Esophagus squamous epithelium (tissue), 5 donors: ENCODE results near the gene BCL6. TPM values are rescaled to one million over a fixed set of nuclear protein-coding genes. Genes with fewer than 3 reads are reported as not detected.

Experiments
- DNase-seq: peaks from one replicate; lab custom pipeline; 2025; lab: John Stamatoyannopoulos, UW
- H3K27ac ChIP-seq, 4 donors: fragments of 200-600 bp; sonication (generic); one replicate each; pipeline ENCODE4 v1.5.1; 2016 to 2019; ENCODE audit warnings: mild to moderate bottlenecking in 1 of 4
- H3K27me3 ChIP-seq, 4 donors: fragments of 200-600 bp; sonication (generic); 1 replicate in 3 of 4; 2 replicates in 1 of 4; pipeline versions ENCODE4 v1.5.1 to v1.6.0; 2017 to 2021; ENCODE audit warnings: antibody characterized with exemption in 1 of 4
- H3K36me3 ChIP-seq, 3 donors: fragments of 200-600 bp; sonication (generic); one replicate each; pipeline ENCODE4 v1.5.1; 2016 to 2019
- H3K4me1 ChIP-seq, 3 donors: fragments of 200-600 bp; sonication (generic); one replicate each; pipeline ENCODE4 v1.5.1; 2017 to 2019
- H3K4me3 ChIP-seq, 4 donors: fragments of 200-600 bp; sonication (generic); 1 replicate in 3 of 4; 2 replicates in 1 of 4; pipeline ENCODE4 v1.5.1; 2016 to 2019; ENCODE audit warnings: mild to moderate bottlenecking in 2 of 4, moderate library complexity in 1 of 4
- H3K9me3 ChIP-seq, 3 donors: fragments of 200-600 bp; sonication (generic); one replicate each; pipeline ENCODE4 v1.5.1; 2016 to 2019
- POLR2A ChIP-seq, 4 donors: fragments of 450-650 bp; IDR thresholded peaks; one replicate each; pipeline ENCODE4 v1.6.1; 2017; ENCODE audit warnings: antibody characterized with exemption in 4 of 4, mild to moderate bottlenecking in 4 of 4, moderate library complexity in 3 of 4
- WGBS, 2 donors: methylation state at CpG; one replicate each; pipeline ENCODE4 v1.1.5; 2018; 5-methylcytosine and 5-hydroxymethylcytosine counted together
- intact Hi-C: fragments of 100-400 bp; cut with DNase I; formaldehyde crosslinking; loops from one replicate; pipeline ENCODE4 v1.15.0; 2022
- total RNA-seq, 4 donors: library from RNA; depleted of rRNA; stranded (reverse); fragments of >200 nt; gene quantifications; one replicate each; pipeline ENCODE4 v1.1.0, GENCODE V29; 2016
- TF ChIP-seq, protein P1 (sequence below), 6 experiments: fragments of 450-650 bp in 4 of 6; fragments of 200-600 bp in 2 of 6; sonication (generic) in 2 of 6; IDR thresholded peaks; one replicate each; pipeline ENCODE4 v1.5.1; 2016 to 2019; ENCODE audit warnings: antibody characterized with exemption in 6 of 6, mild to moderate bottlenecking in 4 of 6, moderate library complexity in 4 of 6
- donor health status: DM: yes; HTN: yes; CAD: no.

BCL6 gene
- total RNA-seq, 4 donors from 2014 or later: 30.8 to 94.4 (median 42.6) TPM

DNA sequence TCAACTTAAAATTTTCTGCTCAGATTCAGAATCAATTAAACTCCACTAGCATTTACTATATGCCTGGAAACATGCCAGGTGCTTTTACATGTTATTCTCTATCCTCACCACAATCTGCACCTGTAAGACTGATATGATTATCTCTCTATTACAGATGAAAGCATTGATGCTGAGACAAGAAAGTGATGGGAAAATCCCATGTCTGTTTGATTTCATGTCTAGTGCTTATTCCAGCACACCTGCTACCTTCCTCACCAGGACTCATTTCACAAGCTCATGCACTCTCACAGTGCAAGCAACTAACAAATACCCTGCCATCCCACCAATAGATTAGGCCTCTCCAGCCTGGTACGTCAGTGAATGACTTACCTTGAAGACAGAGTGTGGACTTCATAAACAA is 25.0 kb upstream of the BCL6 start:
- no peak for DNase-seq
- H3K27ac ChIP-seq: peak overlapping the region in 1 of 4 donors; percentile 11
- H3K4me3 ChIP-seq: no peak overlapping the region
- 36 to 100% methylated on average over 1 of the region's 1 CpG for WGBS, 2 donors
- H3K4me1 ChIP-seq: peaks cover 5 to 65% (median 8%) of the 10 kb centered on the region in 3 donors
- no peaks in the 10 kb centered on the region for H3K9me3 ChIP-seq
- no peaks in the 10 kb centered on the region for H3K36me3 ChIP-seq
- TF ChIP-seq, protein P1, sequence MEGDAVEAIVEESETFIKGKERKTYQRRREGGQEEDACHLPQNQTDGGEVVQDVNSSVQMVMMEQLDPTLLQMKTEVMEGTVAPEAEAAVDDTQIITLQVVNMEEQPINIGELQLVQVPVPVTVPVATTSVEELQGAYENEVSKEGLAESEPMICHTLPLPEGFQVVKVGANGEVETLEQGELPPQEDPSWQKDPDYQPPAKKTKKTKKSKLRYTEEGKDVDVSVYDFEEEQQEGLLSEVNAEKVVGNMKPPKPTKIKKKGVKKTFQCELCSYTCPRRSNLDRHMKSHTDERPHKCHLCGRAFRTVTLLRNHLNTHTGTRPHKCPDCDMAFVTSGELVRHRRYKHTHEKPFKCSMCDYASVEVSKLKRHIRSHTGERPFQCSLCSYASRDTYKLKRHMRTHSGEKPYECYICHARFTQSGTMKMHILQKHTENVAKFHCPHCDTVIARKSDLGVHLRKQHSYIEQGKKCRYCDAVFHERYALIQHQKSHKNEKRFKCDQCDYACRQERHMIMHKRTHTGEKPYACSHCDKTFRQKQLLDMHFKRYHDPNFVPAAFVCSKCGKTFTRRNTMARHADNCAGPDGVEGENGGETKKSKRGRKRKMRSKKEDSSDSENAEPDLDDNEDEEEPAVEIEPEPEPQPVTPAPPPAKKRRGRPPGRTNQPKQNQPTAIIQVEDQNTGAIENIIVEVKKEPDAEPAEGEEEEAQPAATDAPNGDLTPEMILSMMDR (IDR thresholded peaks at IDR 0.05): no peak
- TF ChIP-seq POLR2A (IDR thresholded peaks at IDR 0.05): no peak
- H3K27me3 ChIP-seq: no peaks in the 10 kb centered on the region
- intact Hi-C loops: no loop called here

- intact Hi-C loops: no loop called here
- WGBS, 2 donors: 4 to 20% methylated on average over 2 of the region's 2 CpGs
- H3K27ac ChIP-seq: no peak overlapping the region
These were observed 24.5 kb upstream of the BCL6 start for GRCh38 chr3:187769771-187770170.

GRCh38 chr3:187767266-187768012 is 22.2 kb upstream of the BCL6 start:
- no peak overlapping the region for H3K27ac ChIP-seq
- DNase-seq: no peak
- TF ChIP-seq, protein P1 (IDR thresholded peaks at IDR 0.05): no peak
- TF ChIP-seq POLR2A (IDR thresholded peaks at IDR 0.05): no peak
- no peaks in the 10 kb centered on the region for H3K9me3 ChIP-seq
- H3K36me3 ChIP-seq: no peaks in the 10 kb centered on the region
- H3K4me3 ChIP-seq: no peak overlapping the region
- H3K4me1 ChIP-seq: peaks cover 0 to 61% (median 17%) of the 10 kb centered on the region in 3 donors
- 32 to 54% methylated on average over 3 of the region's 3 CpGs for WGBS, 2 donors
- H3K27me3 ChIP-seq: no peaks in the 10 kb centered on the region
- intact Hi-C loops: no loop called here

More at GRCh38 chr3:187769771-187770170, 24.5 kb upstream of the BCL6 start:
- DNase-seq: no peak
- peaks cover 5 to 65% (median 8%) of the 10 kb centered on the region in 3 donors for H3K4me1 ChIP-seq
- no peaks in the 10 kb centered on the region for H3K36me3 ChIP-seq
- H3K27me3 ChIP-seq: no peaks in the 10 kb centered on the region
- no peak overlapping the region for H3K4me3 ChIP-seq
- no peaks in the 10 kb centered on the region for H3K9me3 ChIP-seq
- TF ChIP-seq, protein P1 (IDR thresholded peaks at IDR 0.05): no peak
- no peak for TF ChIP-seq POLR2A (IDR thresholded peaks at IDR 0.05)

DNA sequence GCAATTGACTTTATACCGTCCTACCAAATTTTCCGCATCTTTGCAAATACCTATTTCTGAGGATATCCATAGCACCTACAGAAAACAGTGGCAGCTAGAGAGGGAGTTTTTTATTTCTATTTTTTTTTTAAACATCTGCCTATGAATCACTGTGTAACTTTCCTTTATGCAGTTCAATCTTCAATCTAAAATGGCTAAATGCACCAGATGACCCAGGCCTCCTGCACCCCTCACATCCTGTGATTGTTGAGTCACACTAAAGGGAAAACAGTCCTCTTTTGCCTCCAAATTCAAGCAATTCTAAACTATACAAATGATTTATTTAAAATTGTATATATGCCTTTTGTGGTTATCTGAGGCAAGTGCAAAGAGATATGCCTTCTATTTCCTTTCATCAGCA is 20.1 kb upstream of the BCL6 start:
- H3K27ac ChIP-seq: peak overlapping the region in 2 of 4 donors; percentile 57 to 65
- no peak for DNase-seq
- intact Hi-C loops: no loop called here
- 88 to 98% methylated on average over 2 of the region's 2 CpGs for WGBS, 2 donors
- H3K27me3 ChIP-seq: no peaks in the 10 kb centered on the region
- no peak for TF ChIP-seq POLR2A (IDR thresholded peaks at IDR 0.05)
- TF ChIP-seq, protein P1 (IDR thresholded peaks at IDR 0.05): no peak
- H3K4me1 ChIP-seq: peaks cover 0 to 49% (median 17%) of the 10 kb centered on the region in 3 donors
- no peaks in the 10 kb centered on the region for H3K36me3 ChIP-seq
- no peaks in the 10 kb centered on the region for H3K9me3 ChIP-seq
- no peak overlapping the region for H3K4me3 ChIP-seq

- Histone ChIP-seq H3K27me3 (no peaks in the 10 kb centered on the region), H3K36me3 (no peaks in the 10 kb centered on the region), H3K27ac (peak overlapping the region; percentile 50 to 65 (median 56)), H3K4me1 (peaks cover 0 to 36% (median 17%) of the 10 kb centered on the region in 3 donors), H3K4me3 (no peak overlapping the region), H3K9me3 (no peaks in the 10 kb centered on the region)
- no peak for TF ChIP-seq POLR2A (IDR thresholded peaks at IDR 0.05)
- TF ChIP-seq, protein P1 (IDR thresholded peaks at IDR 0.05): no peak
- intact Hi-C loops: no loop called here
- DNase-seq: no peak
- 42 to 59% methylated on average over 7 of the region's 7 CpGs for WGBS, 2 donors
These were observed 18.8 kb upstream of the BCL6 start for GRCh38 chr3:187763850-187764648.
